WTC11 (cell line): ENCODE measurements around the gene SLC37A3. TPM values are rescaled to one million over a fixed set of nuclear protein-coding genes. Genes with fewer than 3 reads are reported as not detected.
A peak's percentile ranks its signal among the peaks of the same experiment; 100 is the strongest.
"Not testable (repeated sequence)": the region's sequence is repeated elsewhere in the genome, so short reads cannot be mapped to it uniquely, and the experiment has no call there.

Experiments used
- ATAC-seq: fragments of 200-7000 bp; cut with Tn5 transposase; 2 replicates; pipeline ENCODE4 v1.10.0; 2021; ENCODE audit warnings: mild to moderate bottlenecking, moderate library complexity
- CTCF ChIA-PET: fragments of 300-600 bp; sonication (Branson Sonifier 250); formaldehyde crosslinking; loops from one replicate; lab custom pipeline; 2021; ENCODE audit warnings: antibody characterized with exemption; lab: Charles Lee
- POLR2A ChIA-PET: fragments of 350-600 bp; sonication (Branson Sonifier 250); formaldehyde crosslinking; loops from one replicate; lab custom pipeline; 2021; ENCODE audit warnings: antibody characterized with exemption; lab: Charles Lee
- DNase-seq: peaks from one replicate; pipeline ENCODE4 v3.0.0; 2021; ENCODE audit warnings: low spot score
- H3K27ac Mint-ChIP-seq: 2 replicates; pipeline ENCODE4 v1.8.0; 2021; ENCODE audit warnings: mixed read lengths
- H3K27me3 Mint-ChIP-seq: 2 replicates; pipeline ENCODE4 v1.8.0; 2021; ENCODE audit warnings: low read depth, mild to moderate bottlenecking, moderate library complexity, mixed read lengths
- H3K36me3 Mint-ChIP-seq: 2 replicates; pipeline ENCODE4 v1.8.0; 2021; ENCODE audit warnings: mixed read lengths
- H3K4me1 Mint-ChIP-seq: 2 replicates; pipeline ENCODE4 v1.8.0; 2022; ENCODE audit warnings: mixed read lengths
- H3K4me3 Mint-ChIP-seq: 2 replicates; pipeline ENCODE4 v1.8.0; 2021; ENCODE audit warnings: mild to moderate bottlenecking, moderate library complexity, mixed read lengths
- H3K9me3 Mint-ChIP-seq: 2 replicates; pipeline ENCODE4 v1.8.0; 2021; ENCODE audit warnings: mixed read lengths
- ELF4 ChIP-seq: sonication (generic); formaldehyde crosslinking; IDR thresholded peaks from 2 replicates; pipeline ENCODE4 v1.8.1; 2022; ENCODE audit warnings: low read depth, mild to moderate bottlenecking, moderate library complexity, missing genetic modification reagents
- FOXJ3 ChIP-seq: sonication (generic); formaldehyde crosslinking; IDR thresholded peaks from 2 replicates; pipeline ENCODE4 v1.9.0; 2021; ENCODE audit warnings: missing genetic modification reagents, mild to moderate bottlenecking, borderline replicate concordance
- FOXK1 ChIP-seq: sonication (generic); formaldehyde crosslinking; IDR thresholded peaks from 2 replicates; pipeline ENCODE4 v1.8.0; 2022; ENCODE audit warnings: mild to moderate bottlenecking, moderate library complexity, missing genetic modification reagents
- GABPB1 ChIP-seq: sonication (generic); formaldehyde crosslinking; IDR thresholded peaks from 2 replicates; pipeline ENCODE4 v1.8.1; 2023; ENCODE audit warnings: mild to moderate bottlenecking, missing genetic modification reagents
- HMGA2 ChIP-seq: fragments of 250-450 bp; sonication (Bioruptor Pico); IDR thresholded peaks from 2 replicates; pipeline ENCODE4 v1.4.0; 2021; ENCODE audit warnings: mild to moderate bottlenecking, moderate library complexity
- IRF2 ChIP-seq: sonication (generic); formaldehyde crosslinking; IDR thresholded peaks from 2 replicates; pipeline ENCODE4 v1.8.0; 2022; ENCODE audit warnings: low read depth, missing genetic modification reagents, borderline replicate concordance
- JAZF1 ChIP-seq: fragments of 250-450 bp; sonication (Bioruptor Pico); IDR thresholded peaks from 2 replicates; pipeline ENCODE4 v1.9.0; 2021; ENCODE audit warnings: moderate library complexity, mild to moderate bottlenecking, inconsistent platforms
- NFE2L1 ChIP-seq: sonication (generic); formaldehyde crosslinking; IDR thresholded peaks from 2 replicates; pipeline ENCODE4 v1.8.1; 2023; ENCODE audit warnings: missing genetic modification reagents
- ZBTB21 ChIP-seq: sonication (generic); formaldehyde crosslinking; IDR thresholded peaks from 2 replicates; pipeline ENCODE4 v1.8.1; 2023; ENCODE audit warnings: mild to moderate bottlenecking, missing genetic modification reagents, borderline replicate concordance
- total RNA-seq: library from RNA; stranded (reverse); gene quantifications from 3 replicates; pipeline ENCODE4 v1.2.3, GENCODE V29; 2021
- TF ChIP-seq, protein P1 (sequence below): fragments of 200-600 bp; IDR thresholded peaks from 2 replicates; pipeline ENCODE4 v1.8.0; 2022; ENCODE audit warnings: antibody characterized with exemption
- TF ChIP-seq, protein P2 (sequence below): sonication (generic); formaldehyde crosslinking; IDR thresholded peaks from 2 replicates; pipeline ENCODE4 v1.8.0; 2022; ENCODE audit warnings: mild to moderate bottlenecking, missing genetic modification reagents
- TF ChIP-seq, protein P3 (sequence below): fragments of 250-450 bp; sonication (Bioruptor Pico); IDR thresholded peaks from 2 replicates; pipeline ENCODE4 v1.9.0; 2021; ENCODE audit warnings: mild to moderate bottlenecking
- TF ChIP-seq, protein P4 (sequence below): sonication (generic); formaldehyde crosslinking; IDR thresholded peaks from 2 replicates; pipeline ENCODE4 v1.8.1; 2022; ENCODE audit warnings: mild to moderate bottlenecking, moderate library complexity, missing genetic modification reagents
- TF ChIP-seq, protein P5 (sequence below): sonication (generic); formaldehyde crosslinking; IDR thresholded peaks from 2 replicates; pipeline ENCODE4 v1.8.0; 2022; ENCODE audit warnings: mild to moderate bottlenecking, missing genetic modification reagents
- TF ChIP-seq, protein P6 (sequence below): fragments of 250-450 bp; sonication (Bioruptor Pico); IDR thresholded peaks from 2 replicates; pipeline ENCODE4 v2.1.2; 2022; ENCODE audit warnings: mild to moderate bottlenecking, moderate library complexity
- TF ChIP-seq, protein P7 (sequence below): sonication (generic); formaldehyde crosslinking; IDR thresholded peaks from 2 replicates; pipeline ENCODE4 v1.8.1; 2022; ENCODE audit warnings: mild to moderate bottlenecking, missing genetic modification reagents, moderate library complexity, borderline replicate concordance
- TF ChIP-seq, protein P8 (sequence below): fragments of 250-450 bp; sonication (Bioruptor Pico); IDR thresholded peaks from 2 replicates; pipeline ENCODE4 v1.9.0; 2021; ENCODE audit warnings: mild to moderate bottlenecking

Gene SLC37A3
- total RNA-seq, 1 experiment from 2014 or later: 54.8 TPM

DNA sequence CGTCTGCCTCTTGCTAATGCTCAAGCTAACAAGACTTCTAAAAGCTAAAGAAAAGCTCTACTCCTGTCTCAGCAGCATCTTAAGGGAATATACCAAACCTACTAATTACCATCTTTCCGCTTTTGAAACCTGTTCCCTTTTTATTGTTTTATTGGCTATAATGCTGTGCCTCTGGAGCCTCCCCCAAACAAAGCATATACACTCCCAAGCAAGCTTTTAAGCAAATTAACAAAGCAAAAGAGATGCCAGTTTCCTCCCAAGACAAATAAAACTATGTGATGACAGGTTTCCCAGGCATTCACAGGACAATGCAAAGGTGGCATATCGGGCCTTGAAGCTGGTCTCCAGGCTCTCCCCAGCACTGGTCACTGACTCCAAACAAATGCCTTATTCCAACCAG is 52.9 kb downstream of the SLC37A3 start (continued):
- no peak for TF ChIP-seq IRF2 (CRISPR knock-in tag)
- TF ChIP-seq, protein P1, sequence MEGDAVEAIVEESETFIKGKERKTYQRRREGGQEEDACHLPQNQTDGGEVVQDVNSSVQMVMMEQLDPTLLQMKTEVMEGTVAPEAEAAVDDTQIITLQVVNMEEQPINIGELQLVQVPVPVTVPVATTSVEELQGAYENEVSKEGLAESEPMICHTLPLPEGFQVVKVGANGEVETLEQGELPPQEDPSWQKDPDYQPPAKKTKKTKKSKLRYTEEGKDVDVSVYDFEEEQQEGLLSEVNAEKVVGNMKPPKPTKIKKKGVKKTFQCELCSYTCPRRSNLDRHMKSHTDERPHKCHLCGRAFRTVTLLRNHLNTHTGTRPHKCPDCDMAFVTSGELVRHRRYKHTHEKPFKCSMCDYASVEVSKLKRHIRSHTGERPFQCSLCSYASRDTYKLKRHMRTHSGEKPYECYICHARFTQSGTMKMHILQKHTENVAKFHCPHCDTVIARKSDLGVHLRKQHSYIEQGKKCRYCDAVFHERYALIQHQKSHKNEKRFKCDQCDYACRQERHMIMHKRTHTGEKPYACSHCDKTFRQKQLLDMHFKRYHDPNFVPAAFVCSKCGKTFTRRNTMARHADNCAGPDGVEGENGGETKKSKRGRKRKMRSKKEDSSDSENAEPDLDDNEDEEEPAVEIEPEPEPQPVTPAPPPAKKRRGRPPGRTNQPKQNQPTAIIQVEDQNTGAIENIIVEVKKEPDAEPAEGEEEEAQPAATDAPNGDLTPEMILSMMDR: no peak
- no peak for TF ChIP-seq ELF4 (CRISPR knock-in tag)
- TF ChIP-seq JAZF1 (CRISPR knock-in tag): no peak
- TF ChIP-seq, protein P2, sequence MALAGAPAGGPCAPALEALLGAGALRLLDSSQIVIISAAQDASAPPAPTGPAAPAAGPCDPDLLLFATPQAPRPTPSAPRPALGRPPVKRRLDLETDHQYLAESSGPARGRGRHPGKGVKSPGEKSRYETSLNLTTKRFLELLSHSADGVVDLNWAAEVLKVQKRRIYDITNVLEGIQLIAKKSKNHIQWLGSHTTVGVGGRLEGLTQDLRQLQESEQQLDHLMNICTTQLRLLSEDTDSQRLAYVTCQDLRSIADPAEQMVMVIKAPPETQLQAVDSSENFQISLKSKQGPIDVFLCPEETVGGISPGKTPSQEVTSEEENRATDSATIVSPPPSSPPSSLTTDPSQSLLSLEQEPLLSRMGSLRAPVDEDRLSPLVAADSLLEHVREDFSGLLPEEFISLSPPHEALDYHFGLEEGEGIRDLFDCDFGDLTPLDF: no peak
- TF ChIP-seq, all 79 proteins: peak for 0

DNA sequence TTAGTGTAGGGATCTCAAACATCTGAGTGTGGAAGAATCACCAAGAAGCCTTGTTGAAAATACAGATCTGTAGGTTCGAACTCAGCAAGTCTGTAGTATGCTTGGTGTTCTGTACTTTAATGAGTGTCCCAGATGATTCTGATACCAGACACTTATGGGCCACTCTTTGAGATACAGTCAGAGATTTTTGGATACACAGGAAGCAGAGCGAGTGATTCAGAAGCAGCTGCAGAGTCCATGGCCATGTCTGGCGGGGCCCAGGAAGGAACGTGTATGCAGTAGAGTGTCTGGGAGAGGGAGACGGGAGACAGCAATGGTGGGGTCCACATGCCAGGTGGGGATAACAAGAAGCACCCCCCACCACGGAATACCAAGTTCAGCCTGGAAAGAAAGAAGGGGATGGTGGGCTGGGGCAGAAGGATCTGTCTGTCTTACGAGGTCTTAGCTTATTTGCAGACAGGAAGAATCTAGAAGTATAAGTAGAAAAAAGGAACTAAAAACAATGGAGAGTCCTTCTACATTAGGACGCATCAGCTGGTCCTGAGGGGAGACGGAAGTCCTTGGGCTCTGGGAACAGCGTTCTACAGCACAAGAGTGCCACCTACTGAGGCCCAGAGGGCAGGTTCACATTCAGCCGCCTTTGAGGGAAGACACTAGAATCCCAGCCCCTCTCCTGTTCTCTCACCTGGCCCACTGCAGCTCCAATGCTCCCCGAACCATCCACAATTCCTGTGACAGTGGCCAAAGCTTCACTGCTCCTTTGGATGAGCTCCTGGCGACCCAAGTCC is 55.4 kb downstream of the SLC37A3 start:
- DNase-seq (peak; percentile 60), ATAC-seq (peak; percentile 99)
- Mint-ChIP-seq H3K4me1 (no peaks in the 10 kb centered on the region), H3K27ac (no peak overlapping the region), H3K4me3 (no peak overlapping the region), H3K9me3 (no peaks in the 10 kb centered on the region), H3K27me3 (no peaks in the 10 kb centered on the region), H3K36me3 (peaks cover 59% of the 10 kb centered on the region)
- TF ChIP-seq, protein P3, sequence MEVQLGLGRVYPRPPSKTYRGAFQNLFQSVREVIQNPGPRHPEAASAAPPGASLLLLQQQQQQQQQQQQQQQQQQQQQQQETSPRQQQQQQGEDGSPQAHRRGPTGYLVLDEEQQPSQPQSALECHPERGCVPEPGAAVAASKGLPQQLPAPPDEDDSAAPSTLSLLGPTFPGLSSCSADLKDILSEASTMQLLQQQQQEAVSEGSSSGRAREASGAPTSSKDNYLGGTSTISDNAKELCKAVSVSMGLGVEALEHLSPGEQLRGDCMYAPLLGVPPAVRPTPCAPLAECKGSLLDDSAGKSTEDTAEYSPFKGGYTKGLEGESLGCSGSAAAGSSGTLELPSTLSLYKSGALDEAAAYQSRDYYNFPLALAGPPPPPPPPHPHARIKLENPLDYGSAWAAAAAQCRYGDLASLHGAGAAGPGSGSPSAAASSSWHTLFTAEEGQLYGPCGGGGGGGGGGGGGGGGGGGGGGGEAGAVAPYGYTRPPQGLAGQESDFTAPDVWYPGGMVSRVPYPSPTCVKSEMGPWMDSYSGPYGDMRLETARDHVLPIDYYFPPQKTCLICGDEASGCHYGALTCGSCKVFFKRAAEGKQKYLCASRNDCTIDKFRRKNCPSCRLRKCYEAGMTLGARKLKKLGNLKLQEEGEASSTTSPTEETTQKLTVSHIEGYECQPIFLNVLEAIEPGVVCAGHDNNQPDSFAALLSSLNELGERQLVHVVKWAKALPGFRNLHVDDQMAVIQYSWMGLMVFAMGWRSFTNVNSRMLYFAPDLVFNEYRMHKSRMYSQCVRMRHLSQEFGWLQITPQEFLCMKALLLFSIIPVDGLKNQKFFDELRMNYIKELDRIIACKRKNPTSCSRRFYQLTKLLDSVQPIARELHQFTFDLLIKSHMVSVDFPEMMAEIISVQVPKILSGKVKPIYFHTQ (CRISPR knock-in tag): no peak
- ChIA-PET CTCF (interaction anchor here (0.6 to 1.2 kb wide), 11 partner anchors 18 to 337 kb away, joined by 3 to 6 read pairs (median 4); no protein-coding TSS in a partner anchor), POLR2A (no interaction called here)

DNA sequence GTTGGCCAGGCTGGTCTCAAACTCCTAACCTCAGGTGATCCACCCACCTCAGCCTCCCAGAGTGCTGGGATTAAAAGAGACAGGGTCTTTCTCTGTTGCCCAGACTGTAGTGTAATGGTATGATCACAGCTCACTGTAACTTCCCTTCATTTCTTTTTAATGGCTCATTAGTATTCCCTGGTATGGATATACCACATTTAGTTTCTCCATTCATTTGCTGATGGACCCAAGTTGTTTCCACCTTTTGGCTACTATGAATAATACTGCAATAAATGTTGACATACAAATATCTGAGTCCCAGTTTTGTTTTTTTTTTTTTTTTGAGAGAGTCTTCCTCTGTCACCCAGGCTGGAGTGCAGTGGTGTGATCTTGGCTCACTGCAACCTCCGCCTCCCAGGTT is 59.4 kb downstream of the SLC37A3 start:
- H3K9me3 Mint-ChIP-seq, H3K27ac Mint-ChIP-seq, H3K4me3 Mint-ChIP-seq, POLR2A ChIA-PET, H3K27me3 Mint-ChIP-seq, ATAC-seq, CTCF ChIA-PET, DNase-seq, H3K4me1 Mint-ChIP-seq: not testable (repeated sequence)
- peaks cover 70% of the 10 kb centered on the region for H3K36me3 Mint-ChIP-seq

DNA sequence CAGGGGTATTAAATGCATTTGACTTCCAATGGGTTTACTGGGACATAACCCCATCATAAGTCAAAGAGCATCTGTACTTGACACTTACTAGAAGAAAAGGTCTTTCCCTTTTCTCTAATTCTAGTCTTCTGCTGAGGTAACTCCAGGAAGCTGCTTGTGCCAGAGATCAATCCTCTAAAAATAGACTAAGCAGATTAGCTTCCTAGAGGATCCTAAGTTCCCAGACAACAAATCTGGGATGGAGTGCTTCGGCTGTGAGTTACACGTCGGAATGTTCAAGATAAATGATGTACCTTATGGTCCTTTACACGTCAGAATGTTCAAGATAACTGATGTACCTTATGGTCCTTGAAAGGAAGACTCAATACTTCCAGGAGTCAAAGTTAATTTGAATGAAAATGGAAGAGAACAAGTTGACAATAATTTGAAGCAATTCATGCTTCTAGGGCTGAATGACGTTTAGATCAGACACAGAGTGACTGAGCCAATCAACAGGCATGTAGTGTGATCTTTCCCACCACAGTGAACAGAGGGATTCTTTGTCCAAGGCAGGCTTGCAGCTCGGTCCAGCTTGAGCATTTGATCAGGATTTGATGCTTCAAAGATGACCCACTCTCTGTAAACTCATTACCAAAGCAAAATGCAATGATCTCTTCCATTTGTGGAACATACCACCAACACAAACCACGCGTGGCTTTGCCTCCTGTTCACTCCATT is 63.8 kb downstream of the SLC37A3 start:
- H3K4me1 Mint-ChIP-seq: no peaks in the 10 kb centered on the region
- CTCF ChIA-PET: no interaction called here
- POLR2A ChIA-PET: no interaction called here
- H3K27me3 Mint-ChIP-seq: no peaks in the 10 kb centered on the region
- H3K4me3 Mint-ChIP-seq: no peak overlapping the region
- DNase-seq (no peak), ATAC-seq (no peak)
- H3K27ac Mint-ChIP-seq: no peak overlapping the region
- peaks cover 37% of the 10 kb centered on the region for H3K36me3 Mint-ChIP-seq
- no peaks in the 10 kb centered on the region for H3K9me3 Mint-ChIP-seq
- no peak for TF ChIP-seq GABPB1 (CRISPR knock-in tag)
- TF ChIP-seq, protein P4, sequence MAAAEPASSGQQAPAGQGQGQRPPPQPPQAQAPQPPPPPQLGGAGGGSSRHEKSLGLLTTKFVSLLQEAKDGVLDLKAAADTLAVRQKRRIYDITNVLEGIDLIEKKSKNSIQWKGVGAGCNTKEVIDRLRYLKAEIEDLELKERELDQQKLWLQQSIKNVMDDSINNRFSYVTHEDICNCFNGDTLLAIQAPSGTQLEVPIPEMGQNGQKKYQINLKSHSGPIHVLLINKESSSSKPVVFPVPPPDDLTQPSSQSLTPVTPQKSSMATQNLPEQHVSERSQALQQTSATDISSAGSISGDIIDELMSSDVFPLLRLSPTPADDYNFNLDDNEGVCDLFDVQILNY (CRISPR knock-in tag): no peak
- TF ChIP-seq, protein P5, sequence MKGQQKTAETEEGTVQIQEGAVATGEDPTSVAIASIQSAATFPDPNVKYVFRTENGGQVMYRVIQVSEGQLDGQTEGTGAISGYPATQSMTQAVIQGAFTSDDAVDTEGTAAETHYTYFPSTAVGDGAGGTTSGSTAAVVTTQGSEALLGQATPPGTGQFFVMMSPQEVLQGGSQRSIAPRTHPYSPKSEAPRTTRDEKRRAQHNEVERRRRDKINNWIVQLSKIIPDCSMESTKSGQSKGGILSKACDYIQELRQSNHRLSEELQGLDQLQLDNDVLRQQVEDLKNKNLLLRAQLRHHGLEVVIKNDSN (CRISPR knock-in tag): no peak
- TF ChIP-seq ZBTB21: no peak
- no peak for TF ChIP-seq HMGA2 (CRISPR knock-in tag)
- TF ChIP-seq NFE2L1: no peak
- TF ChIP-seq, protein P6, sequence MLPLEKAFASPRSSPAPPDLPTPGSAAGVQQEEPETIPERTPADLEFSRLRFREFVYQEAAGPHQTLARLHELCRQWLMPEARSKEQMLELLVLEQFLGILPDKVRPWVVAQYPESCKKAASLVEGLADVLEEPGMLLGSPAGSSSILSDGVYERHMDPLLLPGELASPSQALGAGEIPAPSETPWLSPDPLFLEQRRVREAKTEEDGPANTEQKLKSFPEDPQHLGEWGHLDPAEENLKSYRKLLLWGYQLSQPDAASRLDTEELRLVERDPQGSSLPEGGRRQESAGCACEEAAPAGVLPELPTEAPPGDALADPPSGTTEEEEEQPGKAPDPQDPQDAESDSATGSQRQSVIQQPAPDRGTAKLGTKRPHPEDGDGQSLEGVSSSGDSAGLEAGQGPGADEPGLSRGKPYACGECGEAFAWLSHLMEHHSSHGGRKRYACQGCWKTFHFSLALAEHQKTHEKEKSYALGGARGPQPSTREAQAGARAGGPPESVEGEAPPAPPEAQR: no peak
- TF ChIP-seq, protein P7, sequence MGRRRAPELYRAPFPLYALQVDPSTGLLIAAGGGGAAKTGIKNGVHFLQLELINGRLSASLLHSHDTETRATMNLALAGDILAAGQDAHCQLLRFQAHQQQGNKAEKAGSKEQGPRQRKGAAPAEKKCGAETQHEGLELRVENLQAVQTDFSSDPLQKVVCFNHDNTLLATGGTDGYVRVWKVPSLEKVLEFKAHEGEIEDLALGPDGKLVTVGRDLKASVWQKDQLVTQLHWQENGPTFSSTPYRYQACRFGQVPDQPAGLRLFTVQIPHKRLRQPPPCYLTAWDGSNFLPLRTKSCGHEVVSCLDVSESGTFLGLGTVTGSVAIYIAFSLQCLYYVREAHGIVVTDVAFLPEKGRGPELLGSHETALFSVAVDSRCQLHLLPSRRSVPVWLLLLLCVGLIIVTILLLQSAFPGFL (CRISPR knock-in tag): no peak
- no peak for TF ChIP-seq FOXK1 (CRISPR knock-in tag)
- TF ChIP-seq, protein P8, sequence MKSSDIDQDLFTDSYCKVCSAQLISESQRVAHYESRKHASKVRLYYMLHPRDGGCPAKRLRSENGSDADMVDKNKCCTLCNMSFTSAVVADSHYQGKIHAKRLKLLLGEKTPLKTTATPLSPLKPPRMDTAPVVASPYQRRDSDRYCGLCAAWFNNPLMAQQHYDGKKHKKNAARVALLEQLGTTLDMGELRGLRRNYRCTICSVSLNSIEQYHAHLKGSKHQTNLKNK (CRISPR knock-in tag): no peak
- TF ChIP-seq FOXJ3 (CRISPR knock-in tag): no peak
